Calu3 (cell line): ENCODE results near the gene TREM2. TPM values are rescaled to one million over a fixed set of nuclear protein-coding genes. Genes with fewer than 3 reads are reported as not detected.

Experiments used
- Bru-seq: library from RNA; stranded (reverse); fragments of 400-500 nt; gene quantifications from one replicate; lab custom pipeline; 2021; lab: Mats Ljungman, UMichigan
- BruChase-seq, 2 experiments: library from RNA; stranded (reverse); fragments of 400-500 nt; gene quantifications; one replicate each; lab custom pipeline; 2021; lab: Mats Ljungman, UMichigan
- BruUV-seq: library from RNA; stranded (reverse); fragments of 400-500 nt; replicated peaks from 2 replicates; lab custom pipeline; 2021; lab: Mats Ljungman, UMichigan
- CTCF ChIA-PET: fragments of 300-600 bp; sonication (Branson Sonifier 250); formaldehyde crosslinking; loops from one replicate; lab custom pipeline; 2022; ENCODE audit warnings: antibody characterized with exemption; lab: Charles Lee
- DNase-seq: peaks from one replicate; pipeline ENCODE4 v3.0.0; 2022
- H3K27ac Mint-ChIP-seq: one replicate; pipeline ENCODE4 v1.8.0; 2022; ENCODE audit warnings: mixed read lengths; ENCODE audit not compliant: unreplicated experiment
- H3K27me3 Mint-ChIP-seq: one replicate; pipeline ENCODE4 v1.8.0; 2022; ENCODE audit warnings: mixed read lengths; ENCODE audit not compliant: unreplicated experiment
- H3K36me3 Mint-ChIP-seq: one replicate; pipeline ENCODE4 v1.8.0; 2022; ENCODE audit warnings: mild to moderate bottlenecking, moderate library complexity, mixed read lengths; ENCODE audit not compliant: insufficient read depth, unreplicated experiment
- H3K4me1 Mint-ChIP-seq: one replicate; pipeline ENCODE4 v1.8.0; 2022; ENCODE audit warnings: mild to moderate bottlenecking, low read depth, mixed read lengths; ENCODE audit not compliant: unreplicated experiment
- H3K4me3 Mint-ChIP-seq: one replicate; pipeline ENCODE4 v1.8.0; 2022; ENCODE audit warnings: mild to moderate bottlenecking, low read depth, moderate library complexity, mixed read lengths; ENCODE audit not compliant: unreplicated experiment
- H3K9me3 Mint-ChIP-seq: one replicate; pipeline ENCODE4 v1.8.0; 2022; ENCODE audit warnings: low read depth, mixed read lengths; ENCODE audit not compliant: unreplicated experiment
- CTCF ChIP-seq: fragments of 200-600 bp; IDR thresholded peaks from one replicate; pipeline ENCODE4 v1.8.0; 2022; ENCODE audit warnings: antibody characterized with exemption; ENCODE audit not compliant: unreplicated experiment
- intact Hi-C: fragments of 100-400 bp; cut with micrococcal nuclease; formaldehyde crosslinking; loops from one replicate; pipeline ENCODE4 v1.10.0; 2022; ENCODE audit not compliant: unreplicated experiment
- long read RNA-seq: library from polyadenylated mRNA; stranded (forward); transcript quantifications from one replicate; pipeline ENCODE4 v2.0.0, GENCODE V29; 2022
- total RNA-seq: library from RNA; stranded (reverse); gene quantifications from 2 replicates; pipeline ENCODE4 v1.2.3, GENCODE V29; 2022

Gene TREM2
- total RNA-seq (not detected in 2 replicates), Bru-seq, nascent RNA (not detected), BruChase-seq, experiment 1, labeled RNA remaining after a 6-hour chase (not detected), BruChase-seq, experiment 2, labeled RNA remaining after a 2-hour chase (not detected)
- long read RNA-seq: 0 reads

GRCh38 chr6:41162687-41163418 is at the start of gene TREM2:
Gene TREM2, minus strand, starts transcription at chr6:41163116. Its CDS starts 34 bp downstream, at chr6:41163082.
- CTCF ChIA-PET: no interaction called here
- Mint-ChIP-seq H3K4me3 (no peak within 1 kb of the TSS), H3K9me3 (no peaks in the 10 kb centered on the region), H3K27me3 (peaks cover 72% of the 10 kb centered on the region), H3K4me1 (no peaks in the 10 kb centered on the region), H3K36me3 (no peaks in the 10 kb centered on the region), H3K27ac (no peak within 1 kb of the TSS)
- no peak for TF ChIP-seq CTCF
- intact Hi-C loops: no loop called here
- DNase-seq: no peak
- BruUV-seq: no TSS peak

- TF ChIP-seq CTCF: no peak
- Mint-ChIP-seq H3K4me3 (no peak overlapping the region), H3K27me3 (peaks cover 10% of the 10 kb centered on the region), H3K9me3 (peaks cover 7% of the 10 kb centered on the region), H3K36me3 (no peaks in the 10 kb centered on the region), H3K27ac (no peak overlapping the region), H3K4me1 (peaks cover 9% of the 10 kb centered on the region)
- CTCF ChIA-PET: no interaction called here
- DNase-seq: no peak
- intact Hi-C loops: no loop called here
- BruUV-seq: no TSS peak
These were observed 46.8 kb upstream of the TREM2 start for GRCh38 chr6:41209547-41210320.

DNA sequence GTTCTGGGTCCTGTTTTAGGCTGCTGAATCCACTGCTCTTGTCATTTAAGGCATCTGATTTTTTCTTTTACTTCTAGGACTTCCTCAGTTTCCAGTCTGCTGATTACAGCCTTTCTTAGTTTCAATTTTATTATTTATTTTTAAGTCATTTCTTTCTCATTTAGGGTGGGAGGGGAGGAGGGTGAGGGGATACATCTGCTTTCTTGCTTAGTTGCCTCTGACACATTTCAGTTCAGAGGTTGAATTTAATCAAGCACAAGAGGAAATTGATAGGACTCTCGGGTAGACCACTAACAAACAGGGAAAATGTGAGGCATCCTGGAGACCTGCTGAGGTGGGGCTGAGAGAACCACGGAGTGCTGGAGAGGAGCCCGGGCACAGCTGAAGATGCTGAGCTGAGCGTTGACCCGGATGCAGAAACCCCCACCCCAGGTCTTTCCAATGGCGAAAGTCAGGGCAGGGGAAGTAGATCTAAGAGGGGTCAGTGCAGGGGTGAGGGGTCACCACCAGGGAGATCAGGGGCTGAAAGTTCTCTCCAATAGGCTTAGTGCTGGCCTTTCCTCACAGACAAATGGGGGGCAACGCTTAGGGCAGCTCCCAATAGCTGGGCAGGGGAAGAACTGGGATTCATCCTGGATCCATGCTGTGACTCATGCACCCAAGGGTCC is 45.7 kb upstream of the TREM2 start:
- no peak overlapping the region for H3K4me3 Mint-ChIP-seq
- peaks cover 14% of the 10 kb centered on the region for H3K27me3 Mint-ChIP-seq
- CTCF ChIA-PET: interaction anchor here (0.6 kb wide), 1 partner anchor 49 kb away, joined by 4 read pairs; no protein-coding TSS in a partner anchor
- BruUV-seq: no TSS peak
- DNase-seq: no peak
- intact Hi-C loops: no loop called here
- no peaks in the 10 kb centered on the region for H3K9me3 Mint-ChIP-seq
- no peaks in the 10 kb centered on the region for H3K36me3 Mint-ChIP-seq
- TF ChIP-seq CTCF: no peak
- peaks cover 7% of the 10 kb centered on the region for H3K4me1 Mint-ChIP-seq
- H3K27ac Mint-ChIP-seq: no peak overlapping the region

- no TSS peak for BruUV-seq
- peaks cover 10% of the 10 kb centered on the region for H3K4me1 Mint-ChIP-seq
- CTCF ChIA-PET: no interaction called here
- peaks cover 14% of the 10 kb centered on the region for H3K27me3 Mint-ChIP-seq
- no peak for DNase-seq
- H3K4me3 Mint-ChIP-seq: no peak overlapping the region
- no peak overlapping the region for H3K27ac Mint-ChIP-seq
- intact Hi-C loops: no loop called here
- H3K36me3 Mint-ChIP-seq: no peaks in the 10 kb centered on the region
- no peaks in the 10 kb centered on the region for H3K9me3 Mint-ChIP-seq
- TF ChIP-seq CTCF: no peak
These were observed 41.2 kb upstream of the TREM2 start for GRCh38 chr6:41204156-41204555.
